Activated T-cell treated with anti-CD3 and anti-CD28 coated beads for 48 hours (primary cell): Measurements from ENCODE around the gene ARRDC1.
"Not testable (repeated sequence)": the region's sequence is repeated elsewhere in the genome, so short reads cannot be mapped to it uniquely, and the experiment has no call there.

Experiments used
- DNase-seq: peaks from one replicate; pipeline ENCODE4 v3.0.0-alpha.2; 2020; ENCODE audit warnings: low read depth

Gene ARRDC1, protein sequence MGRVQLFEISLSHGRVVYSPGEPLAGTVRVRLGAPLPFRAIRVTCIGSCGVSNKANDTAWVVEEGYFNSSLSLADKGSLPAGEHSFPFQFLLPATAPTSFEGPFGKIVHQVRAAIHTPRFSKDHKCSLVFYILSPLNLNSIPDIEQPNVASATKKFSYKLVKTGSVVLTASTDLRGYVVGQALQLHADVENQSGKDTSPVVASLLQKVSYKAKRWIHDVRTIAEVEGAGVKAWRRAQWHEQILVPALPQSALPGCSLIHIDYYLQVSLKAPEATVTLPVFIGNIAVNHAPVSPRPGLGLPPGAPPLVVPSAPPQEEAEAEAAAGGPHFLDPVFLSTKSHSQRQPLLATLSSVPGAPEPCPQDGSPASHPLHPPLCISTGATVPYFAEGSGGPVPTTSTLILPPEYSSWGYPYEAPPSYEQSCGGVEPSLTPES

DNA sequence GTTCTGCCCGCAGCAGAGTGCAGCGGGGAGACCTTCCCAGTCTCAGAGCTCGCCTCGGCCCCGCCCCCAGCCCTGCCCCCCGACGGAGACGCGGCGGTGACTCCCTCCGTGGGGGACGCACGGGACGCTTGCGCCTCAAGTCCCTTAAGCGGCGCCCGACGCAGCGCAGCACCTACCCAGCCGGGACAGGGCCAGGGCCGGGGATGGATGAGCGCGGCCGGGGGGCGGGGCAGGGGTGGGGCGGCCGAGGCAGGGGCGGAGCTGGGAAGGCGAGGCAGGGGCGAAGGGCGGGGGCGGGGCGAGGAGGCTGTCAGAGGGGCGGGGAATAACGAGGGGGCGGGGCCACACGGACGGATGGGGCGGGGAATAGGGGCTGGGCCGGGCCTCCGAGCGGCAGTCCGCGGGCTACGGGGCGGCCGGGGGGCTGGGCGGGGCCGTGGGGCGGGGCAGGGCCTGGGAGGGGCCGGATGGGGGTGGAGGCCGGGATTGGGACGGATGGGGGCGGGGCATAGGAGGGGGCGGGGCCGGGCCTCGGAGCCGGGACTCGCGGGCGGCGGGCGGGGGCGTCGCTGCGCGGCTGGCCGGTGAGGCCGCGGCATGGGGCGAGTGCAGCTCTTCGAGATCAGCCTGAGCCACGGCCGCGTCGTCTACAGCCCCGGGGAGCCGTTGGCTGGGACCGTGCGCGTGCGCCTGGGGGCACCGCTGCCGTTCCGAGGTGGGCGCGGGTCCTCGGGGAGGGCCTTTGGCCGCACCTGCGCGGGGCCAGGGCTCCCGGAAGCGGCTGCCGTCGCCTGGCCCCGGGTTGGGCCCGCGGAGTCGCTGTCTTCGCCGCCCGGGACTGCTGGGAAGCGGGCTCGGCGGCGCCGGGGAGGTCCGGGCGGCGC, at the start of gene ARRDC1:
Gene ARRDC1, plus strand, starts transcription at position 566 of the 884 bp plus-strand sequence. Its CDS starts 32 bp downstream, at position 598.
- DNase-seq = peak; percentile 89

DNA sequence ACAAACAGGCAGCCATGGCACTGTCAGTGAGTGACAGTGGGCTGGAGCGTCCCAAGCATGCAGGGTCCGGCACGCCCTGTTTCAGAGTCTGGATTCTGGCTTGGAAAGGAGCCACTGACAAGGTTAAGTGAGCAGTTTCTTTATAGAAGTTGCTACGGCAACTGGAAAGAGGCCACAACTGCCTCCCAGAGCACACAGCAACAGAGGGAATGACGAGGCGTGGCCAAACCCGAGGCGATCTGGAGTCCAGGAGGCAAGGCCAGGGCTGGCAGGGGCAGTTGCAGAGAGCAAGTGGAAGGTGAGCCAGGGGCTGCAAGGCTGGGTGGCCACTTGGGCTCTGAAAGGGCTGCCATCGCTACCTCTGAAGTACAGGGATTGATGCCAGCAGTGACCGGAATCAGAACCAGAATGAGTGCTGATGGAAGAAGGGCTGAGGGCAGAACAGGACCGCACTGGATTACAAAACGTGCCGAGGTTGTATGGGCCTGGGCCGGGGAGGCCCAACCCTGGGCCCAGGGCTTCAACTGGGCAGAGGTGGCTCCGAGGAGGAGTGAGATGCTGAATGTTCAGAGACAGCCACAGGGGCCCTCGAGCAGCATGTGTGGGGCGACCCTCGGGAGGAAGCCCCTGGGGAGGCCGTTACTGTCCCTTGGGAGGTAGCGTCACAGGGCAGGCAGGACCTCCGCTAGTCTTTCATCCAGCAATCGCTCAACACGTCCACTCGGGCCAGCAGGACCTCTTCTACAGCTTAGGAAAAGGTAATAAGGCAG, 49.2 kb upstream of the ARRDC1 start:
- DNase-seq = no peak

GRCh38 chr9:137558127-137558526, 47.4 kb upstream of the ARRDC1 start:
- no peak for DNase-seq

DNA sequence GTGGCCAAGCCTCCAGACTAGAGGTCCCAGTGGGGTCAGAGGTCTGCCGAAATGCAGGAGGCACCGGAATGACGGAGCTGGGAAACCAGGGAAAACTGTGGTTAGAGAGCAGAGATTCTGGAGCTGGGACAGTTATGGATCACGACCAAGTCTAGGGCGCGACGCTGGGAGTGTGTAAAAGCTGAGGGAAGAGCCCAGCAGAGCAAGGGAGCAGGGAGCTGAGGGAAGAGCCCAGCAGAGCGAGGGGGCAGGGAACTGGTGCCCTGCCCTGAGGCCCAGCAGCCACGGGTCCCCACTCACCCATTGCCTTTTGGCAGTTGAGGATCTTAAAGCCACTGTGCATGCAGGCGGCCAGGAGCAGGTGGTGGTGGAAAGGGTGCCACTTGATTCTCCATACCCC, 41.4 kb upstream of the ARRDC1 start:
- DNase-seq = no peak

GRCh38 chr9:137564817-137565411, 40.6 kb upstream of the ARRDC1 start:
- no peak for DNase-seq

DNA sequence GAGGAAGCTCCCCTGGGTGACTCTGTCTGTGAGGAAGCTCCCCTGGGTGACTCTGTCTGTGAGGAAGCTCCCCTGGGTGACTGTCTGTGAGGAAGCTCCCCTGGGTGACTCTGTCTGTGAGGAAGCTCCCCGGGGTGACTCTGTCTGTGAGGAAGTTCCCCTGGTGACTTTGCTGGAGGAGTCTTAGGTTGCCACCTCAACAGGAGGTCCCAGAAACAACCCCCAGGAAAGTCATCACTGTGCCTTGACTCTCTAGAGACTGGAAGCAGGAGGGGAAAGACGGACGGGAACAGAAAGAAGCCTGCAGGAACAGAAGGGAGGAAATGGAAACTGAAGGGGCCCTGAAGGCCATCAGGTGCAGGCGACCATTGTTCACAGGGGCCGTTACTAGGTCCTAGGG, 37.0 kb upstream of the ARRDC1 start:
- DNase-seq = not testable (repeated sequence)

GRCh38 chr9:137569609-137570203, 35.8 kb upstream of the ARRDC1 start:
- DNase-seq = no peak

DNA sequence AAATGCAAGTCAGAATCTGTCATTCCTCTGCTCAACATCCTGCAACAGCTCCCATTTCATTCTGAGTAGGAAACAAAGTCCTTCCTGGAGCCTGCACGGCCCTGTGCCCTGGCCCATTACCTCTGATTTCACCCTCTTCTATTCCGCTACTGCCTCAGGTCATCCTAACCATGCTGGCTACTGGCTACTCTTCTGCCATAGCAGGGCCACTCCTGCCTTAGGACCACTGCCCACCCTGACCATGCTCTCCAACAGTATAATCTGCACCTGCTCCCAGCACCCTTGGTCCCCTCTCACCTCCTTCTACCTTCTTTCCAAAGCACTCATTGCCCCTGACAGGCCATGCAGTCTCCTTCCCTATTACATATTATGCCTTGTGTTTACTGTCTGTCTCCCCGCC, 34.9 kb upstream of the ARRDC1 start:
- no peak for DNase-seq

- no peak for DNase-seq
Observed at GRCh38 chr9:137574192-137574591, 31.3 kb upstream of the ARRDC1 start.

DNA sequence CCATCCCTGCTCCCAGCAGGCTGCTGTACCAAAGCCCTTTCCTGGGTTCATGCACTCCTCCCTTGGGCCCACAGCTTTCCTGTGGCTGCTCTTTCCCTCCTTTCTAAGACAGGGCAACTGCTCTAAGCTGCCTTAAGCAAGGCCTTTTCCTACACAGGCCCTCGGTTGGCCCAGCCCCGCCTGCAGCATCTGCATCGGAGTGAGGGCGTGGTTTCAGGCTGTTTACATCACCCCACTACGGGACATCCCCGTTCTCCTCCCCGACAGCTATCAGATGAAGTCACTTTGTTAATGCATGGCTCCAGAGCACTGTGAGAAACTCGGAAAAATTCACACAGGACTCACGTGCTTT, 30.1 kb upstream of the ARRDC1 start:
- DNase-seq = no peak

DNA sequence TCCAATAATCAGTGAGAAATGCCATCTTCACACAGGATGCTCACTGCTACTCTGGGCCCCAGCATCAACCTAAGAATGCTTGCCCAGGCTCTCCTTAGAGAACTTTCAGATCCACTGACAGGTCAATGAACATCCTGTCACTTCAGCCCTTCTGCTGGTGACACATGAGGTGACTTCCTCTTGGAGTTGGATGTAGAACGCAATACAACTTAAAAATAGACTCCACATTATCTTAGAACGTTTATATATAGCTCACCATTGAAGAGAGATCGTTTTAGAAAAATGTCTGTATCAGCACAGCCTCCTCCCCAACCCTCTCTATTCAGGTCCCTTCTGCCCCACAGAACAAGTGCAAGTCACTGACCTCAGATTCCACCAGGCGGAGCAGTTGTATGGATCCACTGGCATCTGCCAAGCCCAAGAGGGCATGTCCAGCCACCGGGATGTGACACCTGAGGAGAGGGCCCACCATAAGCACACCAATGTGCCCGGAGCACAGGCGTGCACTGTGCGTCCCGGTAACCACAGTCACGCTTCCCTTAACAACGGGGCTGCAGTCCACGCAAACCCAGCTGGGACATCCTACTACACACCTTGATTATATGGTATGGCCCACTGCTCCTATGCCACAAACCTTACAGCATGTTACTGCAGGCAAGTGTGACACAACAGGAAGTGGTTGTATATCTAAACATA, 29.6 kb upstream of the ARRDC1 start:
- no peak for DNase-seq

- DNase-seq = peak; percentile 97
Observed at GRCh38 chr9:137578518-137579258, 26.8 kb upstream of the ARRDC1 start, which contains the start of gene DPH7. Gene DPH7 (minus strand): TSS chr9:137578925. CDS start chr9:137578777, 148 bp downstream.

GRCh38 chr9:137579259-137579604, 26.3 kb upstream of the ARRDC1 start:
- DNase-seq = no peak

- DNase-seq = no peak
Observed at GRCh38 chr9:137580209-137580953, 25.1 kb upstream of the ARRDC1 start.

- no peak for DNase-seq
Observed at GRCh38 chr9:137580954-137581322, 24.5 kb upstream of the ARRDC1 start.

GRCh38 chr9:137581361-137582285, 23.9 kb upstream of the ARRDC1 start:
- DNase-seq = no peak

- no peak for DNase-seq
Observed at GRCh38 chr9:137582286-137582860, 23.1 kb upstream of the ARRDC1 start.

GRCh38 chr9:137583347-137583746, 22.1 kb upstream of the ARRDC1 start:
- no peak for DNase-seq
